ES-I3 (cell line): ENCODE data around the gene HYAL2.

Experiments used
- H3K36me3 ChIP-seq: 2 replicates; pipeline ENCODE4 v1.6.1; 2013; ENCODE audit warnings: mild to moderate bottlenecking, low read length, control low read depth, moderate library complexity; ENCODE audit not compliant: insufficient read depth
- H3K4me1 ChIP-seq: 2 replicates; pipeline ENCODE4 v1.6.1; 2013; ENCODE audit warnings: mild to moderate bottlenecking, control low read depth, low read length; ENCODE audit not compliant: insufficient read depth
- H3K9ac ChIP-seq: 2 replicates; pipeline ENCODE4 v1.6.1; 2013; ENCODE audit warnings: low read depth, mild to moderate bottlenecking, low read length, moderate library complexity
- H3K9me3 ChIP-seq: 2 replicates; pipeline ENCODE4 v1.6.1; 2013; ENCODE audit warnings: mild to moderate bottlenecking, low read length, moderate library complexity; ENCODE audit not compliant: control insufficient read depth, insufficient read depth

Gene HYAL2

GRCh38 chr3:50341996-50342650, 19.6 kb upstream of the HYAL2 start:
- H3K9ac ChIP-seq, result no peak overlapping the region
- peaks cover 5% of the 10 kb centered on the region for H3K4me1 ChIP-seq
- H3K36me3 ChIP-seq, result no peaks in the 10 kb centered on the region
- no peaks in the 10 kb centered on the region for H3K9me3 ChIP-seq

- Histone ChIP-seq H3K9me3 (no peaks in the 10 kb centered on the region), H3K36me3 (no peaks in the 10 kb centered on the region), H3K9ac (no peak overlapping the region), H3K4me1 (peaks cover 5% of the 10 kb centered on the region)
Measured at GRCh38 chr3:50341537-50341936, 19.0 kb upstream of the HYAL2 start.

GRCh38 chr3:50340448-50341329, 18.1 kb upstream of the HYAL2 start, which contains the start of gene RASSF1:
Gene RASSF1, minus strand, starts transcription at chr3:50340836. Its CDS starts 31 bp downstream, at chr3:50340805.
- H3K9me3 ChIP-seq, result no peaks in the 10 kb centered on the region
- H3K36me3 ChIP-seq, result no peaks in the 10 kb centered on the region
- peaks cover 5% of the 10 kb centered on the region for H3K4me1 ChIP-seq
- H3K9ac ChIP-seq, result peak within 1 kb of the TSS; percentile 65

- peak overlapping the region; percentile 65; the same call in 1 of the 2 replicates for H3K9ac ChIP-seq
- H3K4me1 ChIP-seq, result peaks cover 5% of the 10 kb centered on the region
- H3K9me3 ChIP-seq, result no peaks in the 10 kb centered on the region
- H3K36me3 ChIP-seq, result no peaks in the 10 kb centered on the region
Measured at GRCh38 chr3:50340147-50340447, 17.6 kb upstream of the HYAL2 start.

GRCh38 chr3:50339485-50340146, 17.1 kb upstream of the HYAL2 start:
- H3K4me1 ChIP-seq, result peaks cover 5% of the 10 kb centered on the region
- H3K9me3 ChIP-seq, result no peaks in the 10 kb centered on the region
- peak overlapping the region; percentile 65; the same call in 1 of the 2 replicates for H3K9ac ChIP-seq
- H3K36me3 ChIP-seq, result no peaks in the 10 kb centered on the region

GRCh38 chr3:50338965-50339364, 16.4 kb upstream of the HYAL2 start:
- Histone ChIP-seq H3K4me1 (peaks cover 5% of the 10 kb centered on the region), H3K36me3 (peaks cover 2% of the 10 kb centered on the region; the same call in 1 of the 2 replicates), H3K9me3 (no peaks in the 10 kb centered on the region), H3K9ac (no peak overlapping the region)

- peaks cover 5% of the 10 kb centered on the region for H3K4me1 ChIP-seq
- peaks cover 4% of the 10 kb centered on the region for H3K36me3 ChIP-seq
- H3K9ac ChIP-seq, result peak overlapping the region; percentile 87
- H3K9me3 ChIP-seq, result no peaks in the 10 kb centered on the region
Measured at GRCh38 chr3:50337175-50337861, 14.8 kb upstream of the HYAL2 start.

GRCh38 chr3:50336452-50337174, 14.1 kb upstream of the HYAL2 start:
- Histone ChIP-seq H3K36me3 (peaks cover 4% of the 10 kb centered on the region), H3K4me1 (peaks cover 5% of the 10 kb centered on the region), H3K9ac (peak overlapping the region; percentile 87), H3K9me3 (no peaks in the 10 kb centered on the region)

- Histone ChIP-seq H3K9me3 (no peaks in the 10 kb centered on the region), H3K4me1 (peaks cover 5% of the 10 kb centered on the region), H3K9ac (no peak overlapping the region), H3K36me3 (peaks cover 4% of the 10 kb centered on the region)
Measured at GRCh38 chr3:50334339-50335075, 12.0 kb upstream of the HYAL2 start.

GRCh38 chr3:50333744-50334328, 11.3 kb upstream of the HYAL2 start:
- Histone ChIP-seq H3K9ac (no peak overlapping the region), H3K9me3 (no peaks in the 10 kb centered on the region), H3K4me1 (peaks cover 3% of the 10 kb centered on the region; the same call in 1 of the 2 replicates), H3K36me3 (peaks cover 4% of the 10 kb centered on the region)

GRCh38 chr3:50331364-50331907, 8.9 kb upstream of the HYAL2 start:
- Histone ChIP-seq H3K36me3 (peaks cover 4% of the 10 kb centered on the region), H3K4me1 (no peaks in the 10 kb centered on the region), H3K9me3 (no peaks in the 10 kb centered on the region), H3K9ac (no peak overlapping the region)

GRCh38 chr3:50330330-50330729, 7.8 kb upstream of the HYAL2 start:
- Histone ChIP-seq H3K36me3 (peaks cover 4% of the 10 kb centered on the region), H3K9me3 (no peaks in the 10 kb centered on the region)

More at GRCh38 chr3:50330330-50330729, 7.8 kb upstream of the HYAL2 start:
- no peaks in the 10 kb centered on the region for H3K4me1 ChIP-seq
- H3K9ac ChIP-seq, result no peak overlapping the region
